Activated B cell treated with CpG ODN at 0.5 μM for 24 hours (primary cell): ENCODE results near the gene AMBRA1. TPM values are rescaled to one million over a fixed set of nuclear protein-coding genes. Genes with fewer than 3 reads are reported as not detected.
A peak's percentile ranks its signal among the peaks of the same experiment; 100 is the strongest.

Experiments used
- ATAC-seq: fragments of 200-7000 bp; cut with Tn5 transposase; one replicate; pipeline ENCODE4 v1.10.0; 2021; ENCODE audit warnings: low read depth, mild to moderate bottlenecking, moderate library complexity
- CTCF ChIA-PET: fragments of 350-600 bp; sonication (Branson Sonifier 250); formaldehyde crosslinking; loops from one replicate; lab custom pipeline; 2021; ENCODE audit warnings: antibody characterized with exemption; lab: Charles Lee
- POLR2A ChIA-PET: fragments of 350-600 bp; sonication (Branson Sonifier 250); formaldehyde crosslinking; loops from one replicate; lab custom pipeline; 2021; ENCODE audit warnings: antibody characterized with exemption; lab: Charles Lee
- DNase-seq: peaks from one replicate; pipeline ENCODE4 v3.0.0; 2022
- H3K27ac Mint-ChIP-seq: one replicate; pipeline ENCODE4 v1.8.0; 2020; ENCODE audit warnings: mixed read lengths
- H3K27me3 Mint-ChIP-seq: one replicate; pipeline ENCODE4 v1.8.0; 2021; ENCODE audit warnings: mixed read lengths
- H3K36me3 Mint-ChIP-seq: one replicate; pipeline ENCODE4 v1.8.0; 2021; ENCODE audit warnings: low read depth, mixed read lengths
- H3K4me1 Mint-ChIP-seq: one replicate; pipeline ENCODE4 v1.8.0; 2021; ENCODE audit warnings: mixed read lengths
- H3K4me3 Mint-ChIP-seq: one replicate; pipeline ENCODE4 v1.8.0; 2020; ENCODE audit warnings: mild to moderate bottlenecking, mixed read lengths
- H3K9me3 Mint-ChIP-seq: one replicate; pipeline ENCODE4 v1.8.0; 2020; ENCODE audit warnings: mixed read lengths
- CTCF ChIP-seq: fragments of 200-600 bp; IDR thresholded peaks from one replicate; pipeline ENCODE4 v1.8.0; 2022; ENCODE audit warnings: antibody characterized with exemption, mild to moderate bottlenecking
- intact Hi-C: fragments of 100-400 bp; cut with micrococcal nuclease; formaldehyde crosslinking; loops from one replicate; pipeline ENCODE4 v1.15.1; 2024
- total RNA-seq: library from RNA; stranded (reverse); gene quantifications from 2 replicates; pipeline ENCODE4 v1.2.3, GENCODE V29; 2022

Gene AMBRA1
- total RNA-seq, 1 donor from 2014 or later, result 39.1 TPM

- DNase-seq, result no peak
- H3K27me3 Mint-ChIP-seq, result no peaks in the 10 kb centered on the region
- ATAC-seq, result peak; percentile 58
- ChIA-PET CTCF (interaction anchor here (1.0 to 1.4 kb wide), 2 partner anchors 9 to 17 kb away, joined by 3 read pairs; no protein-coding TSS in a partner anchor), POLR2A (no interaction called here)
- peaks cover 42% of the 10 kb centered on the region for H3K4me1 Mint-ChIP-seq
- no peak for TF ChIP-seq CTCF
- H3K4me3 Mint-ChIP-seq, result no peak overlapping the region
- intact Hi-C loops, result loop anchor here (2.0 to 5.0 kb wide), 2 partner anchors 37 to 61 kb away; partner anchors contain the start of genes AMBRA1, ATG13 and HARBI1
- H3K27ac Mint-ChIP-seq, result peak overlapping the region; percentile 36
- H3K36me3 Mint-ChIP-seq, result peaks cover 7% of the 10 kb centered on the region
- no peaks in the 10 kb centered on the region for H3K9me3 Mint-ChIP-seq
These were observed 38.4 kb downstream of the AMBRA1 start for GRCh38 chr11:46555267-46556054.

- ATAC-seq, result no peak
- DNase-seq, result no peak
- Mint-ChIP-seq H3K4me3 (no peak overlapping the region), H3K27ac (peak overlapping the region; percentile 27), H3K9me3 (no peaks in the 10 kb centered on the region), H3K4me1 (peaks cover 34% of the 10 kb centered on the region), H3K36me3 (peaks cover 7% of the 10 kb centered on the region), H3K27me3 (no peaks in the 10 kb centered on the region)
- POLR2A ChIA-PET, result no interaction called here
- no peak for TF ChIP-seq CTCF
- CTCF ChIA-PET, result interaction anchor here (2.0 kb wide), 1 partner anchor 25 kb away, joined by 5 read pairs; no protein-coding TSS in a partner anchor
- intact Hi-C loops, result loop anchor here (2.0 to 5.0 kb wide), 2 partner anchors 38 to 62 kb away; partner anchors contain the start of genes AMBRA1, ATG13 and HARBI1
These were observed 39.3 kb downstream of the AMBRA1 start for GRCh38 chr11:46554213-46555147.

GRCh38 chr11:46553814-46554212 lies 40.0 kb downstream of the AMBRA1 start:
- Mint-ChIP-seq H3K4me1 (peaks cover 30% of the 10 kb centered on the region), H3K9me3 (no peaks in the 10 kb centered on the region), H3K4me3 (no peak overlapping the region), H3K36me3 (peaks cover 7% of the 10 kb centered on the region), H3K27me3 (no peaks in the 10 kb centered on the region), H3K27ac (no peak overlapping the region)
- ChIA-PET CTCF (interaction anchor here (2.0 kb wide), 1 partner anchor 25 kb away, joined by 5 read pairs; no protein-coding TSS in a partner anchor), POLR2A (no interaction called here)
- ATAC-seq (no peak), DNase-seq (no peak)
- intact Hi-C loops, result loop anchor here (2.0 kb wide), 1 partner anchor 63 kb away; the partner anchor contains the start of genes ATG13 and HARBI1
- no peak for TF ChIP-seq CTCF

GRCh38 chr11:46551261-46551660 lies 42.6 kb downstream of the AMBRA1 start:
- CTCF ChIA-PET, result no interaction called here

More at GRCh38 chr11:46551261-46551660, 42.6 kb downstream of the AMBRA1 start:
- H3K27me3 Mint-ChIP-seq, result no peaks in the 10 kb centered on the region
- intact Hi-C loops, result no loop called here
- no peak overlapping the region for H3K4me3 Mint-ChIP-seq
- ATAC-seq (no peak), DNase-seq (no peak)
- POLR2A ChIA-PET, result interaction anchor here (0.7 kb wide), 1 partner anchor 1307 kb away, joined by 3 read pairs; no protein-coding TSS in a partner anchor
- TF ChIP-seq CTCF, result no peak
- peaks cover 29% of the 10 kb centered on the region for H3K4me1 Mint-ChIP-seq
- H3K9me3 Mint-ChIP-seq, result no peaks in the 10 kb centered on the region
- H3K27ac Mint-ChIP-seq, result no peak overlapping the region
- H3K36me3 Mint-ChIP-seq, result peaks cover 28% of the 10 kb centered on the region
